HepG2 (cell line): ENCODE data around the gene SPRY1. TPM values are rescaled to one million over a fixed set of nuclear protein-coding genes. Genes with fewer than 3 reads are reported as not detected.

Experiments used
- CBFB ChIP-seq: sonication (generic); formaldehyde crosslinking; IDR thresholded peaks from 2 replicates; pipeline ENCODE4 v1.4.0; 2020; ENCODE audit warnings: missing genetic modification reagents
- DR1 ChIP-seq: sonication (generic); formaldehyde crosslinking; IDR thresholded peaks from 2 replicates; pipeline ENCODE4 v1.8.0; 2021; ENCODE audit warnings: mild to moderate bottlenecking, missing genetic modification reagents, inconsistent platforms
- HNRNPK ChIP-seq: fragments of 200-400 bp; formaldehyde crosslinking; IDR thresholded peaks from 2 replicates; pipeline ENCODE4 v1.6.1; 2018; ENCODE audit warnings: low read length, low read depth, moderate library complexity, mild to moderate bottlenecking; ENCODE audit not compliant: poor library complexity, severe bottlenecking
- HOXA3 ChIP-seq: sonication (generic); formaldehyde crosslinking; IDR thresholded peaks from 2 replicates; pipeline ENCODE4 v1.5.0; 2020; ENCODE audit warnings: missing genetic modification reagents
- KMT2A ChIP-seq: sonication (generic); formaldehyde crosslinking; IDR thresholded peaks from 2 replicates; pipeline ENCODE4 v1.4.0; 2020; ENCODE audit warnings: missing genetic modification reagents
- MEF2D ChIP-seq: sonication (generic); formaldehyde crosslinking; IDR thresholded peaks from 2 replicates; pipeline ENCODE4 v1.5.1; 2020; ENCODE audit warnings: mild to moderate bottlenecking, missing genetic modification reagents
- MXI1 ChIP-seq: IDR thresholded peaks from 3 replicates; pipeline ENCODE4 v1.6.1; 2012; ENCODE audit warnings: low read depth, low read length, inconsistent platforms, borderline replicate concordance
- NFKBIZ ChIP-seq: IDR thresholded peaks from 2 replicates; pipeline ENCODE4 v1.6.1; 2018; ENCODE audit warnings: missing genetic modification reagents, missing compliant biosample characterization
- POGZ ChIP-seq: sonication (generic); formaldehyde crosslinking; IDR thresholded peaks from 2 replicates; pipeline ENCODE4 v1.4.0; 2020; ENCODE audit warnings: mild to moderate bottlenecking, missing genetic modification reagents
- SOX13 ChIP-seq, 3 experiments: fragments of 450-650 bp in 1 of 3; sonication (generic) in 1 of 3; formaldehyde crosslinking in 1 of 3; IDR thresholded peaks in 2 of 3; conservative IDR thresholded peaks in 1 of 3; 2 replicates each; pipeline versions ENCODE4 v1.5.0 to v1.6.1; 2016 to 2020; ENCODE audit warnings: antibody characterized with exemption in 1 of 3, mild to moderate bottlenecking in 1 of 3, missing compliant biosample characterization in 1 of 3, missing genetic modification reagents in 1 of 3, moderate library complexity in 1 of 3
- TFDP1 ChIP-seq: IDR thresholded peaks from 2 replicates; pipeline ENCODE4 v1.6.1; 2016; ENCODE audit warnings: missing compliant biosample characterization, missing genetic modification reagents, borderline replicate concordance
- TMF1 ChIP-seq: sonication (generic); formaldehyde crosslinking; IDR thresholded peaks from 2 replicates; pipeline ENCODE4 v1.8.1; 2022; ENCODE audit warnings: low read depth, missing genetic modification reagents
- ZBTB4 ChIP-seq: sonication (generic); formaldehyde crosslinking; IDR thresholded peaks from 2 replicates; pipeline ENCODE4 v1.4.0; 2020; ENCODE audit warnings: missing genetic modification reagents, mild to moderate bottlenecking, borderline replicate concordance
- ZBTB46 ChIP-seq: sonication (generic); formaldehyde crosslinking; IDR thresholded peaks from 2 replicates; pipeline ENCODE4 v1.4.0; 2020; ENCODE audit warnings: mild to moderate bottlenecking, missing genetic modification reagents, borderline replicate concordance
- ZMAT3 ChIP-seq: sonication (generic); formaldehyde crosslinking; conservative IDR thresholded peaks from 2 replicates; pipeline ENCODE4 v1.7.0; 2021; ENCODE audit warnings: missing genetic modification reagents
- ZNF264 ChIP-seq: sonication (generic); formaldehyde crosslinking; IDR thresholded peaks from 2 replicates; pipeline ENCODE4 v1.4.0; 2020; ENCODE audit warnings: missing genetic modification reagents
- ZNF276 ChIP-seq: sonication (generic); formaldehyde crosslinking; IDR thresholded peaks from 2 replicates; pipeline ENCODE4 v1.4.0; 2020; ENCODE audit warnings: mild to moderate bottlenecking, low read depth, missing genetic modification reagents
- ZNF3 ChIP-seq: IDR thresholded peaks from 2 replicates; pipeline ENCODE4 v1.7.0; 2017; ENCODE audit warnings: inconsistent platforms
- ZUFSP ChIP-seq: sonication (generic); formaldehyde crosslinking; IDR thresholded peaks from 2 replicates; pipeline ENCODE4 v1.9.0; 2021; ENCODE audit warnings: missing genetic modification reagents, mild to moderate bottlenecking, borderline replicate concordance
- polyA plus RNA-seq, 8 experiments: library from polyadenylated mRNA; depleted of rRNA in 3 of 8; stranded (reverse) in 7 of 8; unstranded in 1 of 8; fragments of >200 nt; fragmentation: Illumina TruSeq in 4 of 8; extraction: Trizol in 4 of 8; gene quantifications; 2 replicates each; pipeline versions ENCODE4 v1.2.1 to v1.2.3, GENCODE V29; 2011 to 2016; ENCODE audit warnings: low read depth in 4 of 8, missing spikeins in 1 of 8, mixed read lengths in 1 of 8; ENCODE audit not compliant: insufficient read depth in 1 of 8
- total RNA-seq, 5 experiments: library from RNA; depleted of rRNA; stranded (reverse); fragments of >200 nt; fragmentation: Illumina TruSeq; extraction: Trizol; gene quantifications; 2 replicates each; pipeline ENCODE4 v1.2.3, GENCODE V29; 2016; ENCODE audit warnings: low read depth in 1 of 5

The SPRY1 gene
- total and polyA plus RNA-seq, 2 of the 13 experiments (the other 11 are each of a cell fraction or from before 2014, with no cell fraction given) = 24.7 to 33.4 TPM

- TF ChIP-seq HNRNPK = no peak
- TF ChIP-seq MXI1 = peak; percentile 30; the same call in 1 of the 3 replicates
- TF ChIP-seq CBFB = no peak; the same call in 1 of the 2 replicates
- peak; percentile 42; the same call in 1 of the 2 replicates for TF ChIP-seq HOXA3
- TF ChIP-seq ZBTB46 = no peak
- TF ChIP-seq DR1 (CRISPR knock-in tag) = no peak
- TF ChIP-seq NFKBIZ (CRISPR knock-in tag) = 0 out of 2 replicates have a peak, but pooled peaks have one; percentile 47
- TF ChIP-seq ZNF3 (CRISPR knock-in tag) = peak; percentile 90
- TF ChIP-seq TMF1 (CRISPR knock-in tag) = no peak
- TF ChIP-seq ZMAT3 (CRISPR knock-in tag) = peak; percentile 40; the same call in 1 of the 2 replicates
- TF ChIP-seq ZUFSP (CRISPR knock-in tag) = no peak
- TF ChIP-seq ZNF276 (CRISPR knock-in tag) = no peak
- TF ChIP-seq ZNF264 (CRISPR knock-in tag) = 0 out of 2 replicates have a peak, but pooled peaks have one; percentile 22
- no peak; the same call in 1 of the 2 replicates for TF ChIP-seq TFDP1
- TF ChIP-seq POGZ (CRISPR knock-in tag) = peak; percentile 71
- TF ChIP-seq ZBTB4 (CRISPR knock-in tag) = no peak
- TF ChIP-seq MEF2D = 0 out of 2 replicates have a peak, but pooled peaks have one; percentile 47
- peak; percentile 99 for TF ChIP-seq SOX13 (IDR thresholded peaks at IDR 0.05)
- TF ChIP-seq SOX13 (CRISPR knock-in tag; conservative IDR thresholded peaks at IDR 0.05 in 1 of 2, IDR thresholded peaks at IDR 0.05 in 1 of 2) = peak in 1 of 2 experiments; percentile 100; a peak in 2 of 4 replicates
- TF ChIP-seq KMT2A (CRISPR knock-in tag) = 0 out of 2 replicates have a peak, but pooled peaks have one; percentile 32
Measured at GRCh38 chr4:123418351-123418931, 21.8 kb downstream of the SPRY1 start (continued).
